Testis (tissue), 2 donors: Measurements from ENCODE around the gene IQSEC1.

Experiments
- CTCF ChIP-seq, 3 experiments: fragments of 450-650 bp in 2 of 3; fragments of 200-600 bp in 1 of 3; sonication (generic) in 1 of 3; IDR thresholded peaks; one replicate each; pipeline ENCODE4 v1.5.1; 2016 to 2019; ENCODE audit warnings: antibody characterized with exemption in 3 of 3, mild to moderate bottlenecking in 2 of 3, moderate library complexity in 1 of 3
- POLR2A ChIP-seq: fragments of 450-650 bp; IDR thresholded peaks from one replicate; pipeline ENCODE4 v1.6.1; 2017; ENCODE audit warnings: antibody characterized with exemption, mild to moderate bottlenecking, moderate library complexity

- TF ChIP-seq POLR2A: no peak
- TF ChIP-seq CTCF (IDR thresholded peaks at IDR 0.05): no peak
Observed at GRCh38 chr3:13012221-13012691, 61.0 kb downstream of the IQSEC1 start.
